K562 (cell line): ENCODE results near the gene AHCYL1. TPM values are rescaled to one million over a fixed set of nuclear protein-coding genes. Genes with fewer than 3 reads are reported as not detected.

Experiments
- CCNT2 ChIP-seq: IDR thresholded peaks from 2 replicates; pipeline ENCODE4 v1.6.1; 2011; ENCODE audit warnings: borderline replicate concordance, low read depth, mild to moderate bottlenecking, moderate library complexity, mixed read lengths, low read length; ENCODE audit not compliant: insufficient read length; ENCODE audit errors: extremely low read depth
- CHAMP1 ChIP-seq: fragments of 450-650 bp; IDR thresholded peaks from 2 replicates; pipeline ENCODE4 v1.6.1; 2016; ENCODE audit warnings: mild to moderate bottlenecking
- CREM ChIP-seq: IDR thresholded peaks from 2 replicates; pipeline ENCODE4 v1.6.1; 2014; ENCODE audit warnings: antibody characterized with exemption, low read depth
- ELF4 ChIP-seq: fragments of 450-650 bp; formaldehyde crosslinking; IDR thresholded peaks from 2 replicates; pipeline ENCODE4 v1.4.0; 2022; ENCODE audit warnings: missing genetic modification characterization
- ETV5 ChIP-seq: sonication (generic); formaldehyde crosslinking; IDR thresholded peaks from 2 replicates; pipeline ENCODE4 v1.4.0; 2020; ENCODE audit warnings: low read depth, mild to moderate bottlenecking, missing genetic modification reagents
- MAFG ChIP-seq: fragments of 450-650 bp; conservative IDR thresholded peaks from 2 replicates; pipeline ENCODE4 v1.6.1; 2016; ENCODE audit warnings: missing genetic modification characterization, missing compliant biosample characterization
- MTA3 ChIP-seq: fragments of 450-650 bp; formaldehyde crosslinking; IDR thresholded peaks from 2 replicates; pipeline ENCODE4 v1.6.1; 2017; ENCODE audit warnings: mild to moderate bottlenecking, borderline replicate concordance
- MYC ChIP-seq, 2 experiments: fragments of 250-450 bp in 1 of 2; sonication (Bioruptor Pico) in 1 of 2; IDR thresholded peaks; 2 replicates each; pipeline versions ENCODE4 v1.5.1 to v1.6.1; 2012 to 2021; ENCODE audit warnings: low read depth in 2 of 2, borderline replicate concordance in 1 of 2, improper control_type of control experiment in 1 of 2, low read length in 1 of 2, mild to moderate bottlenecking in 1 of 2, moderate library complexity in 1 of 2
- OTX1 ChIP-seq: fragments of 450-650 bp; formaldehyde crosslinking; IDR thresholded peaks from 2 replicates; pipeline ENCODE4 v1.4.0; 2022; ENCODE audit warnings: mild to moderate bottlenecking
- POLR2AphosphoS5 ChIP-seq: IDR thresholded peaks from 2 replicates; pipeline ENCODE4 v1.6.1; 2011; ENCODE audit warnings: mild to moderate bottlenecking, low read depth, low read length, moderate library complexity; ENCODE audit not compliant: control insufficient read depth, insufficient read depth
- SMARCA4 ChIP-seq: fragments of 450-650 bp; IDR thresholded peaks from 2 replicates; pipeline ENCODE4 v1.6.1; 2016
- TAF7 ChIP-seq: fragments of 450-650 bp; IDR thresholded peaks from 2 replicates; pipeline ENCODE4 v1.6.1; 2016; ENCODE audit warnings: missing genetic modification characterization, missing compliant biosample characterization
- ZBTB40 ChIP-seq, 2 experiments: fragments of 450-650 bp in 1 of 2; sonication (generic) in 1 of 2; formaldehyde crosslinking in 1 of 2; IDR thresholded peaks; 2 replicates each; pipeline versions ENCODE4 v1.7.1 to v1.9.0; 2016 to 2022; ENCODE audit warnings: inconsistent platforms in 1 of 2, mild to moderate bottlenecking in 1 of 2, missing genetic modification reagents in 1 of 2
- polyA plus RNA-seq, 8 experiments: library from polyadenylated mRNA; depleted of rRNA in 4 of 8; stranded (reverse) in 5 of 8; unstranded in 3 of 8; fragments of >200 nt; fragmentation: Nextera tagmentation in 2 of 8; fragmentation: Illumina TruSeq in 1 of 8; extraction: Ambion mirVana in 2 of 8; extraction: Trizol in 1 of 8; gene quantifications; 2 replicates each; pipeline versions ENCODE4 v1.2.1 to v1.2.3, GENCODE V29; 2011 to 2014; ENCODE audit warnings: inconsistent platforms in 1 of 8, missing spikeins in 1 of 8
- total RNA-seq, 7 experiments: library from RNA; depleted of rRNA in 6 of 7; stranded (reverse); fragments of >200 nt in 6 of 7; fragmentation: Illumina TruSeq in 2 of 7; extraction: Trizol in 2 of 7; gene quantifications; 2 replicates each; pipeline versions ENCODE4 v1.2.1 to v1.2.3, GENCODE V29; 2011 to 2021; ENCODE audit warnings: low replicate concordance in 1 of 7

AHCYL1 gene
- total and polyA plus RNA-seq, 9 of the 15 experiments (the other 6 are each of a cell fraction or from before 2014, with no cell fraction given): 27.3 to 118 (median 44.5) TPM

DNA sequence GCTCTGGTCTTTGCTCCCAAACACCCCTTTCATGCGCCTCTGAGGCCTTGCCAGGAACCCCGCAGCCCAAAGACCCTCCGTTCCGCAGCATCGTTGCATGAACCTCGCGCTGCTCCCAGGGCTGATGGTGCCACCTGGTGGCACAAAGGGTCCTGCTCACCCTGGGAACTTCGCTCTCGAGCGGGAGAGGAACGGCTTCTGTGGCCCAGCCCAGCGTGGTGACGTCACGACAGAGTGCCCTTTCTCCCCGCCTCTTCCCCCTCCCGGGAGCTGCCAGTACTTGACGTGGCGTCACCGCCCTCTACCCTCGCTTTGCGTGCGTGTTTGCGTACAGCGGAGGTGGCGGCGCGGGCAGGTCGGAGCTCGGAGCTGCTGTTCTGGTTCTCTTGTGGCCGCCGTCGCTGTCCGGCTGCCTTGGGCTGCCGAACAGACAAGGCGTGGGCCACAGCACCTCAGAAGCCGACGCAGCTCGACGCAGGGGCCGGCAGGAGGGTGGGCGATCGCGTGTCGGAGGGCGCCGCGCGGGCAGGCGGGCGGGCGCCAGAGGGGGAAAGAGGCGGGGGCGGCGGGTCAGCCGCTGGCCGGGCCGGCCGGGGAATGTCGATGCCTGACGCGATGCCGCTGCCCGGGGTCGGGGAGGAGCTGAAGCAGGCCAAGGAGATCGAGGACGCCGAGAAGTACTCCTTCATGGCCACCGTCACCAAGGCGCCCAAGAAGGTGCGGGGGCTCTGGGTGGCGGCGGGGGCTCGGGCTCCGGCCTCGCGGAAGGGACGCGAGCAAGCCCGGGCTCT is at the start of gene AHCYL1 (continued):
- TF ChIP-seq CHAMP1: peak; percentile 13; the same call in 1 of the 2 replicates
- peak; percentile 87 for TF ChIP-seq POLR2AphosphoS5
- peak; percentile 17 for TF ChIP-seq ETV5 (CRISPR knock-in tag)
- TF ChIP-seq MYC (IDR thresholded peaks at IDR 0.05; ENCODE audit: low read depth, low read length): peak; percentile 60
- 0 out of 2 replicates have a peak, but pooled peaks have one; percentile 56 for TF ChIP-seq MYC (CRISPR knock-in tag; IDR thresholded peaks at IDR 0.05; ENCODE audit: borderline replicate concordance, low read depth)
- TF ChIP-seq ELF4 (CRISPR knock-in tag): no peak
- peak; percentile 99 for TF ChIP-seq CREM
- peak; percentile 57 for TF ChIP-seq TAF7
- no peak for TF ChIP-seq MAFG (tag)
- peak; percentile 69 for TF ChIP-seq CCNT2
- TF ChIP-seq OTX1 (CRISPR knock-in tag): peak; percentile 65; the same call in 1 of the 2 replicates
- peak; percentile 93 for TF ChIP-seq MTA3
- no peak for TF ChIP-seq ZBTB40 (IDR thresholded peaks at IDR 0.05)
- no peak for TF ChIP-seq ZBTB40 (CRISPR knock-in tag; IDR thresholded peaks at IDR 0.05)
- peak; percentile 38 for TF ChIP-seq SMARCA4
